PC-3 (cell line): ENCODE data around the gene PLCB4. TPM values are rescaled to one million over a fixed set of nuclear protein-coding genes. Genes with fewer than 3 reads are reported as not detected.

Source experiments
- ATAC-seq: fragments of 200-7000 bp; cut with Tn5 transposase; 2 replicates; pipeline ENCODE4 v1.9.1; 2020; ENCODE audit warnings: mild to moderate bottlenecking, moderate library complexity
- BruUV-seq: library from RNA; stranded (reverse); fragments of 400-500 nt; replicated peaks from 2 replicates; lab custom pipeline; 2021; lab: Mats Ljungman, UMichigan
- CTCF ChIA-PET: fragments of 300-600 bp; sonication (Branson Sonifier 250); formaldehyde crosslinking; loops from one replicate; lab custom pipeline; 2022; ENCODE audit warnings: antibody characterized with exemption; lab: Charles Lee
- POLR2A ChIA-PET: fragments of 300-600 bp; sonication (Branson Sonifier 250); formaldehyde crosslinking; loops from one replicate; lab custom pipeline; 2022; ENCODE audit warnings: antibody characterized with exemption; ENCODE audit not compliant: unreplicated experiment; lab: Charles Lee
- DNase-seq: peaks from one replicate; pipeline ENCODE4 v3.0.0-alpha.2; 2015
- H2AFZ ChIP-seq: fragments of 300-600 bp; sonication (generic); 2 replicates; pipeline ENCODE4 v1.6.0; 2016; ENCODE audit warnings: antibody characterized with exemption, low read length
- H3F3A ChIP-seq: fragments of 300-600 bp; sonication (generic); one replicate; pipeline ENCODE4 v1.6.0; 2017; ENCODE audit warnings: antibody characterized with exemption, low read length, control low read depth, mild to moderate bottlenecking; ENCODE audit not compliant: unreplicated experiment
- H3K27ac ChIP-seq: fragments of 300-600 bp; sonication (generic); 2 replicates; pipeline ENCODE4 v1.5.1; 2016; ENCODE audit warnings: mild to moderate bottlenecking, low read length
- H3K27me3 ChIP-seq: fragments of 300-600 bp; sonication (generic); 2 replicates; pipeline ENCODE4 v1.6.1; 2016; ENCODE audit warnings: low read length, mixed read lengths
- H3K36me3 ChIP-seq: fragments of 300-600 bp; sonication (generic); 2 replicates; pipeline ENCODE4 v1.6.1; 2016; ENCODE audit warnings: low read depth, mixed run types, low read length, mixed read lengths
- H3K4me1 ChIP-seq: fragments of 300-600 bp; sonication (generic); 2 replicates; pipeline ENCODE4 v1.5.1; 2016; ENCODE audit warnings: low read length; ENCODE audit not compliant: insufficient read depth
- H3K4me2 ChIP-seq: fragments of 300-600 bp; sonication (generic); 2 replicates; pipeline ENCODE4 v1.6.0; 2016; ENCODE audit warnings: low read length
- H3K4me3 ChIP-seq: fragments of 300-600 bp; sonication (generic); 2 replicates; pipeline ENCODE4 v1.5.1; 2016; ENCODE audit warnings: mild to moderate bottlenecking, low read length, mixed read lengths
- H3K79me2 ChIP-seq: fragments of 300-600 bp; sonication (generic); 2 replicates; pipeline ENCODE4 v1.6.1; 2017; ENCODE audit warnings: low read length, mixed read lengths
- H3K9ac ChIP-seq: fragments of 300-600 bp; sonication (generic); 2 replicates; pipeline ENCODE4 v1.6.0; 2016; ENCODE audit warnings: mild to moderate bottlenecking, low read length
- H3K9me2 ChIP-seq: fragments of 300-600 bp; sonication (generic); replicated peaks from 2 replicates; pipeline ENCODE4 v1.6.1; 2016; ENCODE audit warnings: mixed run types, low read length, mixed read lengths
- H3K9me3 ChIP-seq: fragments of 300-600 bp; sonication (generic); 2 replicates; pipeline ENCODE4 v1.6.1; 2016; ENCODE audit warnings: low read length, mixed read lengths
- H4K20me1 ChIP-seq: fragments of 300-600 bp; sonication (generic); 2 replicates; pipeline ENCODE4 v1.6.1; 2016; ENCODE audit warnings: low read length, mixed read lengths
- CTCF ChIP-seq: fragments of 300-600 bp; sonication (generic); conservative IDR thresholded peaks from 2 replicates; pipeline ENCODE4 v1.5.1; 2017; ENCODE audit warnings: antibody characterized with exemption, low read depth, mild to moderate bottlenecking, low read length
- EZH2 ChIP-seq: fragments of 300-600 bp; sonication (generic); IDR thresholded peaks from one replicate; pipeline ENCODE4 v1.6.1; 2017; ENCODE audit warnings: antibody characterized with exemption, mild to moderate bottlenecking, low read length; ENCODE audit not compliant: unreplicated experiment
- EZH2phosphoT487 ChIP-seq: fragments of 300-600 bp; sonication (generic); IDR thresholded peaks from 2 replicates; pipeline ENCODE4 v1.6.1; 2018; ENCODE audit warnings: mild to moderate bottlenecking, antibody characterized with exemption, low read length, borderline replicate concordance
- intact Hi-C: fragments of 100-400 bp; cut with micrococcal nuclease; formaldehyde crosslinking; loops from 2 replicates; pipeline ENCODE4 v1.9.0; 2023
- total RNA-seq: library from RNA; depleted of rRNA; stranded (reverse); fragments of >200 nt; gene quantifications from 2 replicates; pipeline ENCODE4 v1.2.3, GENCODE V29; 2014

Gene PLCB4
- total RNA-seq, 1 experiment from 2014 or later: 25.4 TPM

- Histone ChIP-seq H3K27ac (no peak overlapping the region), H4K20me1 (no peaks in the 10 kb centered on the region), H3K79me2 (no peaks in the 10 kb centered on the region), H3K4me3 (no peak overlapping the region), H3F3A (no peaks in the 10 kb centered on the region), H3K9me2 (no peaks in the 10 kb centered on the region), H3K27me3 (no peaks in the 10 kb centered on the region), H3K36me3 (0 out of 2 replicates have a peak, but pooled peaks cover 6% of the 10 kb centered on the region), H2AFZ (no peak overlapping the region), H3K4me2 (no peak overlapping the region), H3K4me1 (no peaks in the 10 kb centered on the region), H3K9me3 (no peaks in the 10 kb centered on the region), H3K9ac (no peak overlapping the region)
- no peak for DNase-seq
- ChIA-PET POLR2A (no interaction called here), CTCF (no interaction called here)
- no peak for ATAC-seq
- TF ChIP-seq EZH2phosphoT487 (no peak), CTCF (no peak), EZH2 (no peak)
- intact Hi-C loops: no loop called here
- BruUV-seq: no TSS peak
These were observed 72.2 kb downstream of the PLCB4 start for GRCh38 chr20:9141070-9141469.

GRCh38 chr20:9141921-9142320 is 73.0 kb downstream of the PLCB4 start:
- POLR2A ChIA-PET: no interaction called here

More at GRCh38 chr20:9141921-9142320, 73.0 kb downstream of the PLCB4 start:
- no peak for TF ChIP-seq EZH2phosphoT487
- no peak for TF ChIP-seq EZH2
- TF ChIP-seq CTCF: no peak
- H3K9ac ChIP-seq: no peak overlapping the region
- no peak overlapping the region for H3K4me2 ChIP-seq
- no peak overlapping the region for H3K27ac ChIP-seq
- H3F3A ChIP-seq: no peaks in the 10 kb centered on the region
- no peak overlapping the region for H3K4me3 ChIP-seq
- H3K79me2 ChIP-seq: no peaks in the 10 kb centered on the region
- H4K20me1 ChIP-seq: no peaks in the 10 kb centered on the region
- no peaks in the 10 kb centered on the region for H3K27me3 ChIP-seq
- CTCF ChIA-PET: no interaction called here
- ATAC-seq: no peak
- H3K4me1 ChIP-seq: peaks cover 2% of the 10 kb centered on the region; the same call in 1 of the 2 replicates
- intact Hi-C loops: no loop called here
- H3K9me2 ChIP-seq: no peaks in the 10 kb centered on the region
- no peak overlapping the region for H2AFZ ChIP-seq
- H3K36me3 ChIP-seq: 0 out of 2 replicates have a peak, but pooled peaks cover 6% of the 10 kb centered on the region
- DNase-seq: no peak
- no TSS peak for BruUV-seq
- no peaks in the 10 kb centered on the region for H3K9me3 ChIP-seq
